ENCODE results near the gene KIF18B.
A peak's percentile ranks its signal among the peaks of the same experiment; 100 is the strongest.

DNA sequence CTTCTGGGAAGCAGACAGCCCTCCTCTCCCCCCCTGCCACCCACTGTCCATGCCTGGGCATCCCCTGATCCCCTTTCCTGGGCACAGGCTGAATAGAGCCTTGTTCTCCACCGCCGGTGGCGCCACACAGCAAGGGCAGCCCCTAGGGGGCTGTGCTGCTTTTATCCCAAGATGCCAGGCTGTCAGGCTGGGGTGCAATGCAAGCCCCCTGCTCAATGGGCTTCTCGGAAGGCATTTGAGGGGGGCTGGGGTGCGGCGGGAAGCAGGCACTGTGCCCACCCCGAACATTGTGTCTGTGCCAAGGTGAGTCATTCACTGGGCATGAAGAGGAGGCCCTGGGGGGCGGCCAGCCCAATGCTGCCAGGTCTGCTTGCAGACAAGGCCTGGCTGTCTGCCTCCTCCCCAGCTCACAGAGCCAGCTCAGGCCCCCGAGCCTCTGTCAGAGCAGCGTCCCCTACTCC lies 30.8 kb downstream of the KIF18B start:
- TF ChIP-seq, protein P1, sequence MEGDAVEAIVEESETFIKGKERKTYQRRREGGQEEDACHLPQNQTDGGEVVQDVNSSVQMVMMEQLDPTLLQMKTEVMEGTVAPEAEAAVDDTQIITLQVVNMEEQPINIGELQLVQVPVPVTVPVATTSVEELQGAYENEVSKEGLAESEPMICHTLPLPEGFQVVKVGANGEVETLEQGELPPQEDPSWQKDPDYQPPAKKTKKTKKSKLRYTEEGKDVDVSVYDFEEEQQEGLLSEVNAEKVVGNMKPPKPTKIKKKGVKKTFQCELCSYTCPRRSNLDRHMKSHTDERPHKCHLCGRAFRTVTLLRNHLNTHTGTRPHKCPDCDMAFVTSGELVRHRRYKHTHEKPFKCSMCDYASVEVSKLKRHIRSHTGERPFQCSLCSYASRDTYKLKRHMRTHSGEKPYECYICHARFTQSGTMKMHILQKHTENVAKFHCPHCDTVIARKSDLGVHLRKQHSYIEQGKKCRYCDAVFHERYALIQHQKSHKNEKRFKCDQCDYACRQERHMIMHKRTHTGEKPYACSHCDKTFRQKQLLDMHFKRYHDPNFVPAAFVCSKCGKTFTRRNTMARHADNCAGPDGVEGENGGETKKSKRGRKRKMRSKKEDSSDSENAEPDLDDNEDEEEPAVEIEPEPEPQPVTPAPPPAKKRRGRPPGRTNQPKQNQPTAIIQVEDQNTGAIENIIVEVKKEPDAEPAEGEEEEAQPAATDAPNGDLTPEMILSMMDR (conservative IDR thresholded peaks at IDR 0.05 in 1 of 2, IDR thresholded peaks at IDR 0.05 in 1 of 2; ENCODE audit: extremely low read depth in 1 of 2, insufficient read depth in 1 of 2, low read depth in 1 of 2, low read length in 2 of 2) = peak in 1 of 2 donors; percentile 11
- no peak for TF ChIP-seq EZH2 (IDR thresholded peaks at IDR 0.05; ENCODE audit: borderline replicate concordance, low read length)
